Measurements from ENCODE around the gene DYRK3. TPM values are rescaled to one million over a fixed set of nuclear protein-coding genes. Genes with fewer than 3 reads are reported as not detected.
A peak's percentile ranks its signal among the peaks of the same experiment; 100 is the strongest.

DYRK3 gene
- total and polyA plus RNA-seq, 9 of the 15 experiments (the other 6 are each of a cell fraction or from before 2014, with no cell fraction given): 4.5 to 33.7 (median 25.7) TPM

- TF ChIP-seq PRMT5 (CRISPR knock-in tag; IDR thresholded peaks at IDR 0.05) (no peak), HBP1 (CRISPR knock-in tag; IDR thresholded peaks at IDR 0.05) (peak; percentile 94), TAL1 (IDR thresholded peaks at IDR 0.05) (peak; percentile 97), ZNF263 (CRISPR knock-in tag; IDR thresholded peaks at IDR 0.05; ENCODE audit: borderline replicate concordance) (peak; percentile 58; the same call in 1 of the 2 replicates), GTF3C2 (IDR thresholded peaks at IDR 0.05; ENCODE audit: borderline replicate concordance, extremely low read depth, insufficient read length) (no peak), FOXJ2 (tag; IDR thresholded peaks at IDR 0.05) (peak; percentile 77; the same call in 1 of the 2 replicates), NUFIP1 (IDR thresholded peaks at IDR 0.05; ENCODE audit: partially characterized antibody) (peak; percentile 90), ZNF518B (CRISPR knock-in tag; IDR thresholded peaks at IDR 0.05) (no peak), CTCFL (IDR thresholded peaks at IDR 0.05; ENCODE audit: borderline replicate concordance, insufficient read depth, low read depth, low read length, poor library complexity, severe bottlenecking) (peak; percentile 32), RB1 (IDR thresholded peaks at IDR 0.05; ENCODE audit: low read depth) (peak; percentile 41; the same call in 1 of the 2 replicates), HOXB6 (CRISPR knock-in tag; IDR thresholded peaks at IDR 0.05; ENCODE audit: borderline replicate concordance) (no peak), ESRRB (CRISPR knock-in tag; IDR thresholded peaks at IDR 0.05; ENCODE audit: borderline replicate concordance) (no peak), KLF6 (CRISPR knock-in tag; IDR thresholded peaks at IDR 0.05; ENCODE audit: borderline replicate concordance) (peak; percentile 85; the same call in 1 of the 2 replicates), NFRKB (IDR thresholded peaks at IDR 0.05; ENCODE audit: low read depth) (peak; percentile 97), FOXK2 (conservative IDR thresholded peaks at IDR 0.05 in 1 of 2, IDR thresholded peaks at IDR 0.05 in 1 of 2; ENCODE audit: low read depth in 2 of 2) (peak in 1 of 2 experiments; percentile 62; a peak in 3 of 4 replicates), DDX20 (tag; IDR thresholded peaks at IDR 0.05; ENCODE audit: low read depth) (0 out of 2 replicates have a peak, but pooled peaks have one; percentile 36)
These were observed 37.8 kb downstream of the DYRK3 start (continued) for GRCh38 chr1:206672844-206673758.
